NCI-H1105 (cell line): ENCODE measurements around the gene RB1.
"Not testable (repeated sequence)": the region's sequence is repeated elsewhere in the genome, so short reads cannot be mapped to it uniquely, and the experiment has no call there.

ENCODE experiments used
- DNase-seq: peaks from one replicate; lab custom pipeline; 2025; lab: John Stamatoyannopoulos, UW

The RB1 gene

DNA sequence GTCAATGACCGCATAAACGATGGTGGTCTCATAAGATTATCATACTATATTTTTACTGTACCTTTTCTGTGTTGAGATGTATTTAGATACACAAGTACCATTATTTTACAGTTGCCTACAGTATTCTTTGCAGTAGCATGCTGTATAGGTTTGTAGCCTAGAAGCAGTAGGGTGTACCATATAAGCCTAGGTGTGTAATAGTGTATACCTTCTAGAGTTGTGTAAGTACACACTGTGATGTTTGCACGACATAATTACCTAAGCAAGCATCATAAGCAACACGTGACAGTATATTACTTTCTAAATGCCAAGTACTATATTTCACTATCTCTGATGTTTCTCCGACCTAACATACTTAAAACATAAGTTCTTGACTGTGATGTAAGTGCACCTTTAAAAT is 106.6 kb downstream of the RB1 start:
- DNase-seq = no peak

DNA sequence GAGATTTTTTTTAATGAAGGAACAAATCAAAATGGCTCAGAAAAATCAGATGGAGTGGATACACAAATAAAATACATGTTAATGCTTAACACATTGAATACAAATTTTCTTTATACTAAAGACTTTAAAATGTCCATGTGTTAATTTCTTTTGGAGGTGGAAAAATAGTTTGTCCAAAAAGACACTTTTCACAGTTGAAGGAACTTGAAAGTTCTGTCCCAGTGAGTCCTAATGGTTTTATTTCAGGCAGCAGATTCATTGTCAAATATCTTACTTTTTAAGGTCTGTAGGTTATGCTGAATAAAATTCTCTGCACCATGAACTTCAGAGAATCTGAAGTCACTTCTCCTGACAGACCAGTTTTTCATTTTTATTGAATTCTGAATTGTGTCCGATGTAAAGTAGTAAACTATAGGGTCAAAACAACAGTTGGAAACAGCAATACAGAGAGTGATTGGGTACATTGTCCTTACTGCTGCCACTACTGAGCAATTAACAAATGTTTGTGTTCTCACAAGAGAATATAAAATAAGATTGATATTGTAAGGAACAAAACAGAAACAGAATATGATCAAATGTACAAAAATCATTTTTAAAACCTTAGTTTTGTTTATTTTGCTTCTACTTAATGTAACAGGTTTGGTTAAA is 107.7 kb downstream of the RB1 start:
- no peak for DNase-seq

DNA sequence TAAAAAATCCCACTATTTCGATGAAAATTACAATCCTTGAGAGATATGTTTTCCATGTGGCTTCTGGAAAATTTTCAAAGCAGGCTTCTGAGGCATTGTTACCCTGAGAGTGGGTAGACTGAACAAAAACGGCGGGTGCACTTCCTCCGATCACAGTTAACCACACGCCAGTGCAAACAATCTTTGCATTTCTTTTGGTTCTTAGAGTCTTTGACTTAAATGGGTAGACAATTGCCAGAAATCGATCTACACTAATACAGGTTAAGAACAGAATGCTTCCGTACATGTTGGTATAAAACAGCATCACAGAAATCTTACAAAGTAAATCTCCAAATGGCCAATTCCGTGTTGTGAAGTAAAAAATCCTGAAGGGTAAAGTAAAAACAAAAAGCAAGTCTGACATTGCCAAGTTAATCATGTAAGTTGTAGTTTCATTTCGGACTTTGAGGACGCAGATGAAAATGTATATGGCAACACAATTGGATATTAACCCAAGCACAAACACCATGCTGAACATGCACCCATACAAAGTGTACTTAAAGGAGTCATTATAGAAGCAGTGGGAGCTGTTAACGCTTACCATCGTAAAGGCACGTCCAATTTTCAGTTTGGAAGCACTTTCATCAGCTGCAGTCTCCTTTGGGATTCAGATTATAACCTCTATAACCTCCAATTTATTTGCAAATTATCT is 108.4 kb downstream of the RB1 start:
- no peak for DNase-seq

DNA sequence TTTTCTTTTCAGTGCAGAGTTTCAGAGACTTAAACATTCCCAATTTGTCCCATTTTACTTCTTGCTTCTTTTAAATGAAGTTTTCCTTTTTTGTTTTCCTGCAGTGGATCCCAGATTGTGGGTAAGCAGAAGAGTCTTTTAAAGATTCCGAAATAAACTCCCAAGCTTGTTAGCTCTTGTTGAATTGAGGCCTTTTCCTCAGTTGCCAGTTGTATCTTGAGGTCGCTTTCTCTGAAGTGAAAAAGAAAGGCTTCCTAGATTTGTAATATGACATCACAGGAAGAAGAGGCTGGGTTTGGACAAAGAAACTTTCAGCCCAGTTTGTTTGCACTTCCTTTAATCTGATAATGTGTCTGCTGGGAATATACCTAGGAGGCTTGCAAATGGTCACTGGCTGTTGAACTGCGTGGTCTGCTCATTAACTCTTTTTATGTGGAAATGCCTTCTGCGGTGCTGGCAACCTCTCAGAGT is 109.4 kb downstream of the RB1 start, which contains the start of gene LPAR6:
LPAR6 (minus strand) TSS at position 233 of the 471 bp plus-strand sequence. CDS start 690 bp downstream, outside the sequence.
- no peak for DNase-seq

DNA sequence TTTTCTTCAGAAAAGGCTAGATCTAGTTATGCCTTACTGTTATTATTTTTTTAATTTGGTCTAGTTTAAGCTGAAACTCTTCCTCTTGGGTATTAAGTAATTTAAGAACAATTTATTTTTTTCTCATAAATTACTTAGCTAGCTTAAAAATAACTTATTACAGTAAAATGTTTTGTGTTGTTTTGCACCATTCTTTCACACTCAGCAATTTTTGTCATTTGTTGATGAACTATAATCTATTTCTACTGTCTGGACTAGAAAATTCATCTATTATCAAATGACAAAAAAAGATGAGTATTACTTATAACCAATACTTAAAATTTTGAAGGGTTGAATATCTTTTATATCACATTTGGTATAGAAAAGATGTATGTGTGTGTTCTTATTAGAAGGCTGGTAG is 111.0 kb downstream of the RB1 start:
- no peak for DNase-seq

DNA sequence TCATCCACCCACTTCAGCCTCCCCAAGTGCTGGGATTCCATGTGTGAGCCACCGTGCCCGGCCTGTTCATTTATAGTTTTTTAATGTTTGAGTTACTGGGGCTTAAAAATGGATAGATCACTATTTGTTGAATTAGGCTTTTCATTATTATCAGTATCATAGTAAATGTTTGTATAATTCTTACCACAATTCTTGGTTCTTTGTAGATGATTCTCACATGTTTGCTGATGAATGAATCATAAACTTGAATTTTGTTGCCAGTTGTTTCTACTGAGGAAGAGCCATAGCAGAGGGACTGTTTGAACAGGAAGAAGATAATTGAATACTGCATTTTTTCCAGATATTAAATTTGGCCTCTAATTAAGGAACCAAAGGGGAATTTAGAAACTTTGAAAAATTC is 112.0 kb downstream of the RB1 start:
- no peak for DNase-seq

DNA sequence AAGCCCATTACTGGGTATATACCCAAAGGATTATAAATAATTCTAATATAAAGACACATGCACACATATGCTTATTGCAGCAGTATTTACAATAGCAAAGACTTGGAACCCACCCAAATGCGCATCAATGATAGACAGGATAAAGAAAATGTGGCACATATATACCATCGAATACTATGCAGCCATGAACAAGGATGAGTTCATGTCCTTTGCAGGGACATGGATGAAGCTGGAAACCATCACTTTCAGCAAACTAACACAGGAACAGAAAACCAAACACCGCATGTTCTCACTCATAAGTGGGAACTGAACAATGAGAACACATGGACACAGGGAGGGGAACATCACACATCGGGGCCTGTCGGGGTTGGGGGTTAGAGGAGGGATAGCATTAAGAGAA is 118.5 kb downstream of the RB1 start:
- DNase-seq = not testable (repeated sequence)

DNA sequence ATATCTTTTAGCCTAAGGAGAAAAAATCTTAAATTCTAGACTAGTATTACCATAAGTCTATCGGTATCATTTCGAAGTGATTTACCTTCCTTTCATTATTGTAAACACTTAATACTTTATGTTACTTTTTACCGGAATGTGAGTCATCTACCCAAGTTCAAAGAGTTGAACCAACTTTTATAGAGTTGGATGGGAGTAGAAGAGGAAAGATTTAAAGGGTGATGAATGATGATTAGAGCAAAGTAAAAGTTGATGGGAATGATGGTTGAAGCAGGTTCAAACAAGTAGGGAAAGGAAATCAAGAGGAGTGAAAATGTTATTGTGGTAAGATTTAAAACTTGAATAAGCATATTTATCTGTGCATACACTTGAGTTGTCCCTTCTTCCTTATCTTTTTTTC is 120.7 kb downstream of the RB1 start:
- DNase-seq = no peak

DNA sequence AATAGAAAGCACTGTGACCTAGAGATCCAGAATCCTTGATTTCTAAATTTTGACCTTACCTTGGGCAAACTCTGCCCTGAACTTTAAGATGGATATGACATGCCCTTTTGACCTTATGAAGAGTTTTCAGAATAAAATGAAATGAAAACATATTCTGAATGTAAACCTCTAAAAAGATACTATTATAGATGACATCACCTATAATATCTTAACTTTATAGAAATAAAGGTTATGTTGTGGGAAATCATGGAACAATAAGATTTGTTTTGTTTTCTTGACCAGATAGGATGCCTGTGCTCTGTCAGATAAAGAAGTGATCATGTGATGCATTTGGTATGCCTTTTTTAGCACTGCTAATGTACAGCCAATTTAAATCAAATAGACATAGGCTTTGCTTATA is 122.5 kb downstream of the RB1 start:
- DNase-seq = no peak

DNA sequence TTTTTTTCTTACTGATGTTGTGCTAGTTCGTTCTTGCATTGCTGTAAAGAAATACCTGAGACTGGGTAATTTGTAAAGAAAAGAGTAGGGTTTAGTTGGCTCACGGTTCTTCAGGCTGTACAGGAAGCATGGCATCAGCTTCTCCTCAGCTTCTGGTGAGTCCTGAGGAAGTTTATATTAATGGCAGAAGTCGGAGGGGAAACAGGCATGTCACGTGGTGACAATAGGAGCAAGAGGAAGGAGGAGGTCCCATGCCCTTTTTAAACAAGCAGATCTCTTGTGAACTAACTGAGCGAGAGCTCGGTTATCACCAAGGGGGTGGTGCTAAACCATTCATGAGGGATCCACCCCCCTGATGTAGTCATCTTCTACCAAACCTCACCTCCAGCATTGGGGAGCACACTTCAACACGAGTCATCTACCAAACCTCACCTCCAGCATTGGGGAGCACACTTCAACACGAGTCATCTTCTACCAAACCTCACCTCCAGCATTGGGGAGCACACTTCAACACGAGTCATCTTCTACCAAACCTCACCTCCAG is 123.3 kb downstream of the RB1 start:
- not testable (repeated sequence) for DNase-seq

DNA sequence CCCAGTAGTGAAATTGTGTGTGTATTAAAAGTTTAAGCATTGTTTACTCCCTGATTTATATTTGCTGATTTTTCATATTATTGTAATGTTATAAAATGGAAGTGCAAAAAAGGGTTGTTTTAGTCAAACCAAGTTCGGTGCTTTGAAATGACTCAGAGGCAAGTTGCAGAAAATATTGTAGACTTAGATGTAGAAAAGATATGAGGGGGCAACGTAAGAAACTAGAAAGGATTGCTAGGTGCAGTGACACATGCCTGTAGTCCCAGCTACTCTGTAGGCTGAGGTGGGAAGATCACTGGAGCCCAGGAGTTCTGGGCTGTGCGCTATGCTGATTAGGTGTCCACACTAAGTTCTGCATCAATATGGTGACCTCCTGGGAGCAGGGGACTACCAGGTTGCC is 125.5 kb downstream of the RB1 start:
- DNase-seq = no peak

DNA sequence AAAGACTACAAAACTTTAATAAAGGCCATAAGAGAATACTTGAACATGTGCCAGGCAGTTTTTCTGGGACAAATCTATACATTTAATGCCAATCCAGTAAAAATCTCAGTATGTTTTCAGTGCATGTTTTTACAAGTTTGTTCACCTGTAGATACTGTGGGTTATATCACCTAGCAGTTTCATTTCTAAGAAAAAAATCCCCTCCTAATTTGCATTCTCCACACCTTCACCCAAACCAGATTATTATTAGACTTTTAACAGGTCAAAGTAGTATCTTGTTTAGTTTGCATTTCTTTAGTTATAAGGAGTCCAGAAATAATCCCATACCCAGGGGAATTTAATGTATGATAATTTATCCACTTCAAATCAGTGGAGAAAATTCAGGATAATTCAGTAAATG is 126.3 kb downstream of the RB1 start:
- no peak for DNase-seq

DNA sequence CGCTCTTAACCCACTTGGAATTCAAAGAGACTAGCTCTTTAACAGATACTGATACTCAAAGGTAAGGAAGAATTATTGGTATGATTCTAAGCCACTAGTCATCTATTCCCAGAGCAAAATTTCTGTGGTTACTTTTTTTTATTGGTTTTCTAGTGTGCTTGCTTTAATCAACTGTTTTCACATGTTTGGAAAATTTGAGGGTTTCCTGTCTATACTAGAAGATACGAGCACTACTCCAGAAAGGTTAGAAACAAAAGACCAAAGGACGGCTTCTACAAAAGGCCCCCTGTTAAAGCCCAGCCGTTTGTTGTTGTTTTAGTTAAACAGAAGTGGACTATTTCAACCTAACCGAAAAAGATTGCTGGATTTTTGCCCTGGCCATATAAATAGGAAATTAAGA is 127.9 kb downstream of the RB1 start:
- DNase-seq = no peak

DNA sequence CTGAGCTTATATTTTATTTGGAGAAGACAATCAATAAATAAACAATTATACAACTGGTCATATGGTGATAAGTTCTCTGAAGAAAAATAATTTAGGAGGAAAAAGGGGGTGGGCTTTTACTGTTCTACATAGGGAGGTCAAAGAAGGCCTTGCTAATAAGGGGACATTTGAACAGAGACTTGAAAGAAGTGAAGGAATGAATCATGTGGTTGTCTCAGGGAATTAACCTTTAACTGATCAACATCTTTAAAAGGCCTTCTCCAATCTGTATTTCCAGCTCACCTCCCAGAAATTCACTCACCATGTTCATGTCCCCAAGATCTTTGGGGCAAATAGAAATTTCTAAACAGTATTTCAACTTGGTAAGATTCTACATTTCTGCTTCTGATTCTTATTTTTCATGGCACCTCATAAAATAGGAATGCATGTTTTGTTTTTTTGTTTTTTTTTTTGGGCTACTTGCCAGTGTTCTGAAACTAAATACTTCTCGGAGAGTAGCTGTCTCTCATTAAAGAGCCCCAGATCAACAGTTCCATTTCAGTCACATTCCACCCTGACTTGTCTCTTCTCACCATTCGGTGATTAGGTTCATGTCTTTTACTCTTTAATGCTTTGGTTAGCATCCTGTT is 128.6 kb downstream of the RB1 start:
- DNase-seq = no peak

DNA sequence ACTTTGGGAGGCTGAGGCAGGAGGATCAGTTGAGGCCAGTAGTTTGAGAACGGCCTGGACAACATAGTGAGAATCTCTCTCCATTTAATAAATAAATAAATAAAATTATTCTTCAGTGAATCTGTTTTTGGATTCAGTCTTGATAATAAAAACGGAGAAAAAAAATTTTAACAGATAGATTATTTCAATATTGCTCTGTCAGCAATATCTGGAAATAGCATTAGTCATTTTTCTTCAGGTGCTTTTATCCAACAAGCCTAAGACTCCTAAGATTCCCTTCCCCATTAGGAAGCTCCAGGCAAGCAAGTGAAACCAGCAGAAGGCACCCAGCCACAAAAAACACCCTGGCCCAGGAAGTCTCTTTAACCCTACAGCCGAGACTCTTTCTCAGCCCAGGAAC is 130.6 kb downstream of the RB1 start:
- no peak for DNase-seq

DNA sequence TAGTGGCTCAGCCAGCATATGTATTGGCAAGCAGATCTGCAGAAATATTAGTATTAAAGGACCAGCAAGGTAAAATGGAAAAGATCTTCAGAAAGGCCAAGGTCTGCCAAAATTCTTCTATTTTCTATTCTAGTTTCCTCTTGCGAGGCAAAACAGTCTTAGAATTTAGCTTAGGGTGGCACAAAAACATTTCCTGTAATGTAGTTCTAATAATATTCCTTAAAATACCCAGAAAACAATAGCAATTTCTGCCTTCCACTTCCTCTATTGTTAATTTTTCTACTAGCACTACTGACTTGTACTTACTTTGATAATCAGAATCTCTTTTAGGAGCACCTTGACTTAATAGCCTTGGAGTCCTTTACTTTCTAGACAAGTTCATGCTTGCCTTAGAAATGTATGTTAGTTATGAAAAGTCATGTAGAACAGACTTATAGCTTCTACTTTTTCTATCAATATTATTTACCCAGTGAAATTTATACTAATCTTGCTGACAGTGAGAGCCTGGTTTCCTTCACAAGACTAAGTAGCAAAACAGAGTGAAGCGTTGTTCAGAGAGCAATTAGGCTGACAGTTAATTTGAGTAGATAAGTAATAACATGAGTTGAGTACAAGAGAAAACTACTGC is 133.2 kb downstream of the RB1 start:
- DNase-seq = no peak

DNA sequence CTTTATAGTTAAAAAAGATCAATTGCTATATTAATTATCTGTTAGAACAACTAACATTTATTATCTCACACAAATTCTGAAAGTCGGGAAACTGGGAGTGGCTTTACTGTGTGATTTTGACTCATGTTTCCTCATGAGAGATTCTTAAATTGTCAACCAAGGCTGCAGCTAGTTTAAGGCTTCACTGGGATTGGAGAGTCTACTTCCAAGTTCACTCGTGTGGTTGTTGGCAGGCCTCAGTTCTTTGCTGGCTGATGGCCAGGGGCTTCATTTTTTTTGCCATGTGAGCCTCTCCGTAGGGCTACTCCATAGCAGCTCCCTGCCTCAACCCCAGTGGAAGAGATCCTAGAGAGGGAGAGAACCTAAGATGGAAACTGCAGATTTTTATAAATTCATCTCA is 133.8 kb downstream of the RB1 start:
- DNase-seq = no peak

DNA sequence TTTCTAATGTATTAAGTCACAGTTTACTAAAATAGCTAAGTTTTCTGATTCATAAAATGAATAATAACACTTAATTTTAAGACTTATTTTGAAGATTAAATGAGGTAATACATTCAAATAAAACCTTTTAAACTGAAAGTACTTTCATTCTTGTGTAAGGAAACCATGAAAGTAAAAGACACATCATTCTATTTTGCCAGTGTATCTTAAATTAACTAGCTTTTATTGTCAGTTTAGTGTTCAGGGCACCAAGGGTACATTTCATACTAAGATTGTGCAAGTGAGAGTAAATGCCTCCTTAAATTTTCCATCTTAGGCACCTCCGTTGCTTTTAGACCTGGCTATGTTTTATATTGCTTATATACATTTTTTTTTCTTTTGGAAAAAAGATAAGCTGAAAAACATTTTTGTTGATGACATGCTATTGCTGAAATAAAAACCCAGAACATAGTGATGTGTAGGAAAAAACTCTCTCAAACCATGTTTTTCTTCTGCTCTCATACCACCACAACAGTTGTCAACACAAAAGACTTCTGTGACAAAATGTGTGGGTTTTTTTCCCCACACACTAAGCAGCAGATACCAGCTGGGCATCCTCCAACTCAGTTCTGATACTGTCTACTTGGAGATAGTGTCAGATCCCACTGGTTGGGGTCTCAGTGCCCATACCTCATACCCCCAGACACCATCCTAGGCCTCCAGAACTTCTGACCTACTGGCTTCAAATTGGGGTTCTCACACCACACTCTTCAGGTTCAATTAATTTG is 140.1 kb downstream of the RB1 start:
- DNase-seq = no peak

DNA sequence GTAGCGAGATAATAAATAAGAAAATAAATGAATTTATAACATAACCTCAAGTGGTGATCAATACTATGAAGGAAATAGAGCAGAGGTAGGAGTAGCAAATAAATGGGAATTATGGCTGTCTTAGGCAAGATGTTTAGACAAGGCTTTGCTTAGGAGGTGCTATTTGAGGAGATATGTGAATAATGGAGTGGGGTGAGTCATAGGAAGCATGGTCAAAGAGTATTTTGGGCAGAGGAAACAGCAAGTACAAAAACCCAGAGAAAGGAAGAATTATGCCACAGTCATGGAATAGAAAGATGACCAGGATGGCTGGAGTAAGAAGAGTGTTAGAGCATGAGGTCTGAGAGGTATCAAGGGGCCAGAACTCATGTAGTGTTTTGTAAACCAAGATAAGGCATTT is 142.9 kb downstream of the RB1 start:
- no peak for DNase-seq

DNA sequence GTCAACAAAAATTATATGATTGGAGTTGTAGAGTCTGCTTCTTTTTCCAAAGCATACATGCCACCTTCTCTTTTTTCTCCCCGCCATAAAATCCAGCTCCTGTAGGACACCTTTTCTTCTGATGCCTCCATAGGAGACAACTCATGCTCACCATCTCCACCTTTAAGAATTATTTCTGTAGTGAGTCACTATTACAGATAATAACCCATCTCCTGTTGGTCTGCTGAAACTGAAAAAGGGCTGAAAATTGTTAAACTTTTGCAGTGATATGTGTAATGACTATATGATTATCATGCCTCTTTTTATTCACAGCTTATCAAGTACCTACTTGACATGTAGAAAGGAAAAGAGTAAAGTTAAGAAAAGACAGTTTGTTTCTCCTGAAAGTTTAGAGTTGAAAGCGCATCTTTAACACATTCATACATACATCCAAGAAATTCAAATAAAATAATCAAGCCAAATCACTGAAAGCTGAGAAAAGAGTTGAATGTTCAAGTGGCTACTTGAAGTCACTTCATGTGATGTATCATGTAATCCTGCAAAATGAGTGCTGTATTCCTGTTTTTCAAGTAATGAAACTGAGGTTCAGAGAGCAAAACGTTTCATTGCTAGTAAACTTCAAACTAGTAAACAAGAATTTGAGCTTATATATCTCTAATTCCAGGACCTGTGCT is 144.9 kb downstream of the RB1 start:
- DNase-seq = no peak

DNA sequence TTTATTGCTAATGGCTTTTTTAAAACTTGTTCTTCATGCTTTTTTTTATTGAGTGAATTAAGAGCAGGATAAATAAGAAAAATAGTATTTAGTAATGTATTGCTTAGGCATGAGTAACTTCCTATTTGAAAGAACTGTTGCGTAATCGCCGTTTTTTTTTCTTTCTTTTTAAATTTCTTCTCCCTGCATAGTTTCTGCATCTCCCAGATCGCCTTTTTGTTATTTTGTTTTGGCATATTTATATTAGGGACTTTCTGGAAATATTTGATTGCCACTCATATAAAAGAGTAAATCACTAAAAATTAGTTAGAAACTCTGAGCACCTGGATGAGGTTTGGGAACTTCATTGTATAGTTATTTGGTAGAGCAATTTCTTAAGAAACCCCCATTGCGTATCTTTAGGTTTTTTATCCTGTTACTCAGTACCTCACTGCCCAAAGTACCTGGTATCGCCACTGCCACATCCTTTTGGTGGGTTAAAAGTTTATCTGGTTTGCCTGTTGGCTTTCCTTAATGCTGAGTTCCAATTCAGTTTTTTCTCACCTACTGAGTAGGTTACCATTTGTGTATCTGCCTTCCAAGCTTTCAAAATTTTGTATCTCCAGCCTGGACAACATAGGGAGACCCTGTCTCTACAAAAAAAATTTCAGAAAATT is 145.5 kb downstream of the RB1 start:
- no peak for DNase-seq
